Coronary artery (tissue), 2 donors: Measurements from ENCODE around the gene HDGFL3.

Experiments used
- DNase-seq: peaks from one replicate; pipeline ENCODE4 v3.0.0-alpha.2; 2017; ENCODE audit warnings: low spot score
- H3K27ac ChIP-seq, 2 donors: fragments of 200-600 bp; sonication (generic); one replicate each; pipeline ENCODE4 v1.5.1; 2016 to 2019
- H3K4me3 ChIP-seq: fragments of 200-600 bp; sonication (generic); 2 replicates; pipeline ENCODE4 v1.5.1; 2016; ENCODE audit warnings: mild to moderate bottlenecking, moderate library complexity
- CTCF ChIP-seq: fragments of 200-600 bp; sonication (generic); IDR thresholded peaks from one replicate; pipeline ENCODE4 v1.5.1; 2019; ENCODE audit warnings: antibody characterized with exemption

Gene HDGFL3

GRCh38 chr15:83112233-83112955 is 95.2 kb downstream of the HDGFL3 start:
- Histone ChIP-seq H3K4me3 (no peak overlapping the region), H3K27ac (peak overlapping the region in 1 of 2 donors; percentile 26)
- DNase-seq, result no peak
- no peak for TF ChIP-seq CTCF

DNA sequence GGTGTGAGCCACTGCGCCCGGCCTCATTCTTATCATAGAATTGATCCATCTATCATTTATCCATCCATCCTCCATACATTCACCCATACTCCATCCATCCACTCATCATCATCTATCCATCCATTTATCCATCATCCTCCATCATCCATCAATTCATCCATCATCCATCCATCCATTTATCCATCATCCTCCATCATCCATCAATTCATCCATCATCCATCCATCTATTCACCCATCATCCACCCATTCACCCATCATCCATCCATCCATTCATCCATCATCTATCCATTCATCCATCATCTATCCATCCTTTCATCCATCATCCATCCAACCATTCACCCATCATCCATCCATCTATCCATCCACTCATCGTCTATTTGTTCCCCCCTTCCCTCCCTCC is 96.5 kb downstream of the HDGFL3 start:
- no peak for TF ChIP-seq CTCF
- Histone ChIP-seq H3K4me3 (no peak overlapping the region), H3K27ac (no peak overlapping the region)
- DNase-seq, result no peak

DNA sequence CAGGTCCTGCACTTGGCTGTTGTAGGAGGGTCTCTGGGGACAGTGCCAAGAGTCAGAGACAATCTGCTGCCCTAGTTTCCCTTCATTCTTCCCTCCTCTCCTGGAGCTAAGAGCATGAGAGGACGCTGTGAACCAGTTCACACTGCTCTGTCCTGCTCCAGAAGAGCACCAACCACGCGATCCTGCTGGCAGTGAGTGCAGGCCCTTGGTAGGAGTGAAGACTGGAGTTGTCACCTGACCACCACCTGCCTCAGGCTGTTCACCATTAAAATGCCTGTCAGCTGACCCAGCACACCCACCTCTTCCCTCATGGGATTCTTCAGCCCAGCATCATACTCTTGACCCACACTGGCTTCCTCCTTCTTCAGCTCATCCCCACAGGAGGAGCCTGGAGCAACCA is 97.2 kb downstream of the HDGFL3 start:
- TF ChIP-seq CTCF, result no peak
- H3K4me3 ChIP-seq, result no peak overlapping the region
- no peak overlapping the region for H3K27ac ChIP-seq
- DNase-seq, result no peak

DNA sequence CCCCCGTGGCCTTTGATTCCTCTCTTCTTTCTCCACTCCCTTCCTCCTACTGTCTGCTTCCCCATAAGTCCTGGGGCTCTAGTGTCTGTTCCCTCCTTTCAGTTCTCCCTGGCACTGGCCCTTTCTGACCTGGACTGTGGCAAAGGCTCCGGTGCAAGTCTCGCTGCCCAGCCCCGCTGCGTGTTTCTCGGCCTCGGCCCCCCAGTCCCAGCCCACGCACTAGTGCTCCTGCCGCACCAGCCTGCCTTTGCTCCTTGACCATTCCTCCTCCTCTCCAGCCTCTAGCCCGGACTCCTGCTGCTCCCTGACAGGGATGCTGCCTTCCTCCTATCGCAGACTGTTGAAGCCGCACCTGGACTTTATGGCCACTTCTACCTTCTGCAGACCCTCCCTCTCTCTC is 98.1 kb downstream of the HDGFL3 start:
- TF ChIP-seq CTCF, result no peak
- peak overlapping the region in 1 of 2 donors; percentile 60 for H3K27ac ChIP-seq
- H3K4me3 ChIP-seq, result no peak overlapping the region
- peak; percentile 60 for DNase-seq

DNA sequence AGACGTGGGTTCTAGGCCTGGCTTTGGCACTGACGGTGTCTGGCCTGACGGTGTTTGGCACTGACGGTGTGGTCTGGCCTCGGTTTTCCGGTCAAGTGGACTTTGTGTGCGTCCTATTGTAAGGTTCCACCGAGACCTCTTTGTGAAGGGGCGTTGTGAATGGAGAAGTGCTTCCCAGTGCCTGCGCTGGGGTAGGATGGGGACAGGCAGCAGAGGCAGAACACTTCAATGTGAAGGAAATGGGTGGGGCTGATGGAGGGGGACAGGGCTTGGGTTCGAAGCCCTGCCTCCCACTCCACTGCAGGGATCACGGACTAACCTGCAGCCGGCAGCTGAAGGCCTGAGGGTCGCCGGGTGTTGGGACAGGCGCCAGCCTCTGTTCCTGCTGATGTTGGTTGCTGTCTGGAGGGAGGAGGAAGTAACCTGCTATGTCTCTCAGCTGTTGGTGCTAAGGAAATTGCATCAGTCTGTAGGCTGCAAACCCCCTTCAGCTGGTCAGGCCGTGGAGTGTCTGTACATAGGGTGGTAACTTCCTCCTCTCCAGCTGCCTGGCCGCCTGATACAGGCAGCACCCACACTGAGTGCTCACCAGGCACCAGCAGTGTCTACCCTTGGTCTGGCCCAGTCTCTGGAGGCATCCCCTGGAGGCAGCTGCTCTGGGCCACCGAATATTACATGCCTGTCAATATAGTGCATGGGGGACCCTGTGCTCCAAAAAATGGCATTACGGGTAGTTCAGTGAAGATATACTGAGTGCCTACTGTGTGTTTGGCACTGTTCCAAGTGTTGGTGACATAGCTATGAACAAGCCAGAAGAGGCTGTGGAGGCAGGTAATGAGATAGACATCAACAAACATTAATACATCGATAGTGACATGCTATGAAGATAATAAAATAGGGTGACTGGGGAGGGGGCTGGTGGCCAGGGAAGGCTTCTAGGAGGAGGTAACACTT is 99.1 kb downstream of the HDGFL3 start:
- Histone ChIP-seq H3K4me3 (peak overlapping the region; percentile 73), H3K27ac (peak overlapping the region in 1 of 2 donors; percentile 60)
- DNase-seq, result no peak
- TF ChIP-seq CTCF, result no peak

DNA sequence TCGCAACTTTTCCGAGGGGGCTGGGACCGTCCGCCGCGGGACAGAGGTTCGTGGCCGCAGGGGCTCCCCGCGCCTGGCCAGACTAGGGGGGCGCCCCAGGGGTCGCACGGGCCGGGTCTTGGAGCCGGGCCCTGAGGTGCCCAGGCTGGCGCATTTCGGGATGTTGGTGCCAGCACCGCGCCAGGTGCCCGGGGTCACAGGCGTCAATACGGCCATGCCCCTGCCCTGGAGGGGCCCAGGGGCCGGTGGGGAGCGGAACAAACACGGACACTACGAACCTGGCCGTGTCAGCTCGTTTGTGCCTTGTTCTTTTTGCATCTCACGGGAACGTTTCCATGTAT is 99.8 kb downstream of the HDGFL3 start:
- Histone ChIP-seq H3K4me3 (peak overlapping the region; percentile 73), H3K27ac (peak overlapping the region in 1 of 2 donors; percentile 60)
- DNase-seq, result no peak
- no peak for TF ChIP-seq CTCF
